Measurements from ENCODE around the gene NISCH. TPM values are rescaled to one million over a fixed set of nuclear protein-coding genes. Genes with fewer than 3 reads are reported as not detected.

The NISCH gene
- total and polyA plus RNA-seq, 2 donors = 27.6 to 62.3 TPM

GRCh38 chr3:52439426-52440248 is 15.8 kb upstream of the NISCH start:
- no peaks in the 10 kb centered on the region for H3K9me3 ChIP-seq (ENCODE audit: control insufficient read depth in 2 of 2, insufficient read depth in 1 of 2, low read length in 1 of 2)
- no peaks in the 10 kb centered on the region for H3K27me3 ChIP-seq (ENCODE audit: control insufficient read depth in 2 of 2, insufficient read depth in 1 of 2, low read length in 1 of 2)
- no peak for DNase-seq (ENCODE audit: low read depth in 6 of 9, low spot score in 9 of 9)
- 95% methylated on average over 16 of the region's 16 CpGs for WGBS
- no peaks in the 10 kb centered on the region for H3K36me3 ChIP-seq (ENCODE audit: control insufficient read depth in 2 of 2, insufficient read depth in 2 of 2, low read length in 1 of 2)
- no peak overlapping the region for H3K4me3 ChIP-seq (ENCODE audit: low read length in 2 of 2)
- H3K4me1 ChIP-seq (ENCODE audit: control insufficient read depth in 2 of 2, insufficient read depth in 2 of 2, low read length in 2 of 2) = no peaks in the 10 kb centered on the region
- no peak overlapping the region for H3K27ac ChIP-seq (ENCODE audit: low read depth in 1 of 2, low read length in 1 of 2)

DNA sequence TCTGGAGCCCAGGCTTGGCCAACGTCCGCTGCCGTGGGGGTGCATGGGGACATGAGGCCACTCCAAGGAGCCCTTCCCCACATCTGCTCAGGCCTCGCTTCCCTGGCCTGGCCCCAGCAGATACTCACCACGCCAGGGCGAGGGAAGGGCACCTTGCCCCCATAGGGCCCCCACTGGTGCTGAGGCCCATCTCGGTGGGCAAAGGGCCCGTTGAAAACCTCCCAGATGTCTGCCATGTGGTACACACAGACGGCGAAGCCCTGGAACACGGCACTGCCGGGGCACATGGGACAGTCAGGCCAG is 15.2 kb upstream of the NISCH start:
- no peak overlapping the region for H3K27ac ChIP-seq (ENCODE audit: low read depth in 1 of 2, low read length in 1 of 2)
- no peaks in the 10 kb centered on the region for H3K9me3 ChIP-seq (ENCODE audit: control insufficient read depth in 2 of 2, insufficient read depth in 1 of 2, low read length in 1 of 2)
- H3K27me3 ChIP-seq (ENCODE audit: control insufficient read depth in 2 of 2, insufficient read depth in 1 of 2, low read length in 1 of 2) = no peaks in the 10 kb centered on the region
- no peaks in the 10 kb centered on the region for H3K36me3 ChIP-seq (ENCODE audit: control insufficient read depth in 2 of 2, insufficient read depth in 2 of 2, low read length in 1 of 2)
- WGBS = 98% methylated on average over 12 of the region's 12 CpGs
- H3K4me3 ChIP-seq (ENCODE audit: low read length in 2 of 2) = no peak overlapping the region
- DNase-seq (ENCODE audit: low read depth in 6 of 9, low spot score in 9 of 9) = no peak
- peaks cover 0 to 4% of the 10 kb centered on the region in 2 donors for H3K4me1 ChIP-seq (ENCODE audit: control insufficient read depth in 2 of 2, insufficient read depth in 2 of 2, low read length in 2 of 2)

DNA sequence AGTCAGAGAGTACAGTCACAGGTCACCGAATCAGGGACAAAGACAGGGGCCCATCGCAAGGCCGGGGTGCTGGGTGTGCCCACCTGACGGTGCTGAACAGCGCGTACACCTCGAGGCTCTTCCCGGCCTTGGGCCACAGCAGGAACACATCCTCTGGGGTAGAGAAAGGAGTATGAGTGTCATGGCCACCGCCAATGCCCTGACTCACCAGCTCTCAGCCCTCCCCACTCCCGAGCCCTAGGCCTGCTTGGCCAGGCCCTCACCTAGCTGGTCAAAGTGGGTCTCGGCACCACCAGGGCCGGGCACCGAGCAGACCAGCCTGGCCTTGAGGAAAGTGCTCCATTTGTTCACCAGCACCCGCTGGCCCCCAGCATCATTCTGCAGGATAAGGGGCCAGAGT is 14.7 kb upstream of the NISCH start:
- WGBS = 98% methylated on average over 14 of the region's 14 CpGs
- no peak for DNase-seq (ENCODE audit: low read depth in 6 of 9, low spot score in 9 of 9)
- H3K4me1 ChIP-seq (ENCODE audit: control insufficient read depth in 2 of 2, insufficient read depth in 2 of 2, low read length in 2 of 2) = peaks cover 0 to 6% of the 10 kb centered on the region in 2 donors
- H3K27ac ChIP-seq (ENCODE audit: low read depth in 1 of 2, low read length in 1 of 2) = no peak overlapping the region
- no peaks in the 10 kb centered on the region for H3K9me3 ChIP-seq (ENCODE audit: control insufficient read depth in 2 of 2, insufficient read depth in 1 of 2, low read length in 1 of 2)
- no peaks in the 10 kb centered on the region for H3K36me3 ChIP-seq (ENCODE audit: control insufficient read depth in 2 of 2, insufficient read depth in 2 of 2, low read length in 1 of 2)
- no peaks in the 10 kb centered on the region for H3K27me3 ChIP-seq (ENCODE audit: control insufficient read depth in 2 of 2, insufficient read depth in 1 of 2, low read length in 1 of 2)
- H3K4me3 ChIP-seq (ENCODE audit: low read length in 2 of 2) = no peak overlapping the region

- H3K27ac ChIP-seq (ENCODE audit: low read depth in 1 of 2, low read length in 1 of 2) = no peak overlapping the region
- no peak for DNase-seq (ENCODE audit: low read depth in 6 of 9, low spot score in 9 of 9)
- WGBS = 98% methylated on average over 23 of the region's 23 CpGs
- no peak overlapping the region for H3K4me3 ChIP-seq (ENCODE audit: low read length in 2 of 2)
- H3K27me3 ChIP-seq (ENCODE audit: control insufficient read depth in 2 of 2, insufficient read depth in 1 of 2, low read length in 1 of 2) = no peaks in the 10 kb centered on the region
- no peaks in the 10 kb centered on the region for H3K36me3 ChIP-seq (ENCODE audit: control insufficient read depth in 2 of 2, insufficient read depth in 2 of 2, low read length in 1 of 2)
- peaks cover 0 to 6% of the 10 kb centered on the region in 2 donors for H3K4me1 ChIP-seq (ENCODE audit: control insufficient read depth in 2 of 2, insufficient read depth in 2 of 2, low read length in 2 of 2)
- no peaks in the 10 kb centered on the region for H3K9me3 ChIP-seq (ENCODE audit: control insufficient read depth in 2 of 2, insufficient read depth in 1 of 2, low read length in 1 of 2)
Measured at GRCh38 chr3:52441091-52441771, 14.2 kb upstream of the NISCH start.

GRCh38 chr3:52441772-52442332 is 13.6 kb upstream of the NISCH start:
- DNase-seq (ENCODE audit: low read depth in 6 of 9, low spot score in 9 of 9) = no peak
- Histone ChIP-seq H3K4me1 (ENCODE audit: control insufficient read depth in 2 of 2, insufficient read depth in 2 of 2, low read length in 2 of 2) (peaks cover under 1 to 8% of the 10 kb centered on the region in 2 donors), H3K9me3 (ENCODE audit: control insufficient read depth in 2 of 2, insufficient read depth in 1 of 2, low read length in 1 of 2) (no peaks in the 10 kb centered on the region), H3K36me3 (ENCODE audit: control insufficient read depth in 2 of 2, insufficient read depth in 2 of 2, low read length in 1 of 2) (no peaks in the 10 kb centered on the region), H3K27ac (ENCODE audit: low read depth in 1 of 2, low read length in 1 of 2) (no peak overlapping the region), H3K27me3 (ENCODE audit: control insufficient read depth in 2 of 2, insufficient read depth in 1 of 2, low read length in 1 of 2) (no peaks in the 10 kb centered on the region), H3K4me3 (ENCODE audit: low read length in 2 of 2) (no peak overlapping the region)
- WGBS = 97% methylated on average over 18 of the region's 18 CpGs

DNA sequence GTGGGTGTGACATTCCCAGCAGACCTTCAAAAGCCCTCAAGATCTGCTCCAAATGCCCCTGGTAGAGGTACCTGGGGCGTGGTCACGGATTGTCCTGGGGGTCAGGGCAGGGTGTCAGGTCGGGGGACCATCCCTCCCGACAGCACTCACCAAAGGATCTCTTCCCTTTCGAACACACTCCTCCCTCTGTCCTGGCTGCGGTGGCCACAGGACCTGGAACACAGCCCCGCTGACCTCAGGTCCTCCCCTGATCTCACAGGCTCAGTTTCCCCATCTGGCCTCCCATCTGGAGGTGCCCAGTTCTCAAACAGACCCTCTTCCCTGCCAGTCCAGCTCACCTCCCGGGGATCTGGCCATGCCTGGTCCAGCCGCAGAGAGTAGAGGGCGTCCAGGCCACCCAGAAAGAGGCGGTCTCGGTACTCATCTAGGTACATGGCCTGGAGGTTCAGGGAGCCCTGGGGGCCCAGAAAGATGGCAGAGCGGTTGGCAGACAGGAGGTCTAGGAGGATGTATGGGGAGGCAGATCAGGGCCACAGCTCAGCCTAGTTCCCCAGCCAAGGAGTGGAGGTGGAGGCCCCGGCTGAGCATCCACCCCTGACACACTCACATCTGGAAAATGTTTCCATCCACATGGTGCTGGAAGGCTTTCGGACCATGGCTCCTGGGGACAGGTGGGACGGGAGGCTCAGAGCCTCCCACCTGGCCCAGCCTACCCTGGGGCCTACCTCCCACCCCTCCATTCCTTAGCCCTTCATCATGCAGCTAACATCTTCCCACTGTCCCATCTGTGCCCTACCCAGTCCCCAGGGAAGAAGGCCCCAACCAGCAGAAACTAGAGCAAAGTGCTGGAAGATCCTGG is 12.8 kb upstream of the NISCH start:
- Histone ChIP-seq H3K27ac (ENCODE audit: low read depth in 1 of 2, low read length in 1 of 2) (no peak overlapping the region), H3K36me3 (ENCODE audit: control insufficient read depth in 2 of 2, insufficient read depth in 2 of 2, low read length in 1 of 2) (no peaks in the 10 kb centered on the region), H3K9me3 (ENCODE audit: control insufficient read depth in 2 of 2, insufficient read depth in 1 of 2, low read length in 1 of 2) (no peaks in the 10 kb centered on the region), H3K27me3 (ENCODE audit: control insufficient read depth in 2 of 2, insufficient read depth in 1 of 2, low read length in 1 of 2) (no peaks in the 10 kb centered on the region), H3K4me1 (ENCODE audit: control insufficient read depth in 2 of 2, insufficient read depth in 2 of 2, low read length in 2 of 2) (peaks cover 2 to 10% of the 10 kb centered on the region in 2 donors), H3K4me3 (ENCODE audit: low read length in 2 of 2) (no peak overlapping the region)
- WGBS = 97% methylated on average over 16 of the region's 16 CpGs
- DNase-seq (ENCODE audit: low read depth in 6 of 9, low spot score in 9 of 9) = no peak

DNA sequence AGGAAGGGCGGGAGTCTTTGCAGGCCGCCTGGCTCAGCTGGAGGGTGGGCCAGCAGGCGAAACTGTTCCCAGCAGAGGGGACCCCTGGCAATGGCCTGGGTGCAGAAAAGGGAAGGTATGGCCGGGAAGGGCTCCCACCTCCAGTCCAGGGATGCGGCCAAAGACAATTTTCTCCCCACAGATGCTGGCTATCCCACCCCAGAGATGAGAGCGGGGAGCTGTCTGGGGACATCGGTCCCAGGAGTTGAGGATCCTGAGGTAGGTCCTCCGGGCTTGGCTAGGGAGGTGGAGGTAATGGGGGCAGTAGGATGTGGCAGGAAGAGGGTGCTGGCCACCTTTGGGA is 12.2 kb upstream of the NISCH start:
- 95% methylated on average over 8 of the region's 8 CpGs for WGBS
- no peak for DNase-seq (ENCODE audit: low read depth in 6 of 9, low spot score in 9 of 9)
- no peaks in the 10 kb centered on the region for H3K36me3 ChIP-seq (ENCODE audit: control insufficient read depth in 2 of 2, insufficient read depth in 2 of 2, low read length in 1 of 2)
- H3K27ac ChIP-seq (ENCODE audit: low read depth in 1 of 2, low read length in 1 of 2) = no peak overlapping the region
- no peaks in the 10 kb centered on the region for H3K27me3 ChIP-seq (ENCODE audit: control insufficient read depth in 2 of 2, insufficient read depth in 1 of 2, low read length in 1 of 2)
- H3K4me1 ChIP-seq (ENCODE audit: control insufficient read depth in 2 of 2, insufficient read depth in 2 of 2, low read length in 2 of 2) = peaks cover 2 to 10% of the 10 kb centered on the region in 2 donors
- H3K4me3 ChIP-seq (ENCODE audit: low read length in 2 of 2) = no peak overlapping the region
- no peaks in the 10 kb centered on the region for H3K9me3 ChIP-seq (ENCODE audit: control insufficient read depth in 2 of 2, insufficient read depth in 1 of 2, low read length in 1 of 2)

DNA sequence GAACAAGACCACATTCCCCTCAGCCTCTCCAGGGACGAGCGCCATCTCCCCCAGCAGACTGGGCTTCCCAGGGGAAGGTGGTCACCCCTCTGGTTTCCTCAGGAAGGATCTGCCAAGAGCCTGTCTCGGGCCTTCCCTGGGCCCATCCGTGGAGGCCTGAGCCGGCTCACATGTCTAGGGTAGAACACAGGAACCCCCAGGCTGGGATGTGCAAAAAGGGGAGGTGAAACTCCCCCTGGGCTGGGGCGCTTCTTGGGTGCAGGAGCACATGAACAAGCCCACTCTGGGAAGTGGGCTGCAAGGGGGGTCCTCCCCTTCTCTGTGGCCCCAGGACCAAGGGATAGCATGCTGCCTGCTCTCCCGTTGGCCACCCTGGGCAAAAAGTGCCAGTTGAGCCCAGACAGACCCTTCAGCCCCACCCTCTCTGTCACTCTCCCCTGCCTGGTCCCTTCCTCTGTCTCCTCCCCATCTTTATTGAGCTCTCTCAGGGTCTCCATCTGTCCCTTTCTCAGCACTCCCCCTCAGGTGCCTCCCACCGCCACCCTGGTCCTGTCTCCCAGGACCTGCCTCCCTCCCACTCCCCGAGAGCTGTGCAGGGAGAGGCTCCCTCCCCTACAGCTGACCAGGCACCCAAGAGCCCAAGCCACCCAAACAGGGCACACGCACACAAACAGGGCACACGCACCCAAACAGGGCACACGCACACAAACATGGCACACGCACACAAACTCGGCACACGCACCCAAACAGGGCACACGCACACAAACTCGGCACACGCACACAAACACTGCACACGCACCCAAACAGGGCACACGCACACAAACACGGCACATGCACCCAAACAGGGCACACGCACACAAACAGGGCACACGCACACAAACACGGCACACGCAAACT is 11.4 kb upstream of the NISCH start:
- Histone ChIP-seq H3K4me3 (ENCODE audit: low read length in 2 of 2) (no peak overlapping the region), H3K27me3 (ENCODE audit: control insufficient read depth in 2 of 2, insufficient read depth in 1 of 2, low read length in 1 of 2) (no peaks in the 10 kb centered on the region), H3K9me3 (ENCODE audit: control insufficient read depth in 2 of 2, insufficient read depth in 1 of 2, low read length in 1 of 2) (no peaks in the 10 kb centered on the region), H3K4me1 (ENCODE audit: control insufficient read depth in 2 of 2, insufficient read depth in 2 of 2, low read length in 2 of 2) (peaks cover 2 to 10% of the 10 kb centered on the region in 2 donors), H3K27ac (ENCODE audit: low read depth in 1 of 2, low read length in 1 of 2) (no peak overlapping the region), H3K36me3 (ENCODE audit: control insufficient read depth in 2 of 2, insufficient read depth in 2 of 2, low read length in 1 of 2) (no peaks in the 10 kb centered on the region)
- no peak for DNase-seq (ENCODE audit: low read depth in 6 of 9, low spot score in 9 of 9)
- 96% methylated on average over 25 of the region's 25 CpGs for WGBS

Measured in thymus (tissue), 11 donors.